HepG2 (cell line): Measurements from ENCODE around the gene DLG3. TPM values are rescaled to one million over a fixed set of nuclear protein-coding genes. Genes with fewer than 3 reads are reported as not detected.

Source experiments
- ATAC-seq: fragments of 200-7000 bp; cut with Tn5 transposase; 3 replicates; pipeline ENCODE4 v1.9.1; 2020; ENCODE audit warnings: mild to moderate bottlenecking, moderate library complexity
- BruUV-seq: library from RNA; stranded (reverse); fragments of 400-500 nt; replicated peaks from 2 replicates; lab custom pipeline; 2021; lab: Mats Ljungman, UMichigan
- CTCF ChIA-PET: fragments of 300-600 bp; formaldehyde crosslinking; extraction: SDS; loops from one replicate; lab custom pipeline; 2021; ENCODE audit warnings: low total read pairs, inconsistent platforms, low intra/inter-chr PET ratio; lab: Yijun Ruan, JAX
- POLR2A ChIA-PET: fragments of 350-600 bp; sonication (Branson Sonifier 250); formaldehyde crosslinking; loops from one replicate; lab custom pipeline; 2020; ENCODE audit warnings: antibody characterized with exemption, inconsistent platforms; lab: Yijun Ruan, JAX
- DNase-seq: peaks from one replicate; pipeline ENCODE4 v3.0.0-alpha.2; 2015; ENCODE audit warnings: low spot score
- FAIRE-seq: peaks from 3 replicates; lab custom pipeline; 2011; peaks lifted over from hg19 to GRCh38; lab: Jason Lieb, UNC
- H2AFZ ChIP-seq: one replicate; pipeline ENCODE4 v1.6.1; 2011; ENCODE audit warnings: low read length, inconsistent platforms
- H3K27ac ChIP-seq: fragments of 300-600 bp; 3 replicates; pipeline ENCODE4 v1.8.0; 2011; ENCODE audit warnings: mixed run types, mild to moderate bottlenecking, mixed read lengths, low read length, inconsistent platforms; ENCODE audit not compliant: insufficient read depth; ENCODE audit errors: extremely low read length
- H3K27me3 ChIP-seq, 2 experiments: fragments of 200-600 bp in 1 of 2; 2 replicates in 1 of 2; 3 replicates in 1 of 2; pipeline versions ENCODE4 v1.6.0 to v1.8.0; 2011; ENCODE audit warnings: low read length in 2 of 2, mild to moderate bottlenecking in 2 of 2, moderate library complexity in 2 of 2, inconsistent platforms in 1 of 2; ENCODE audit not compliant: insufficient read depth in 2 of 2, control insufficient read depth in 1 of 2
- H3K36me3 ChIP-seq, 2 experiments: fragments of 200-600 bp in 1 of 2; replicated peaks in 1 of 2; 2 replicates in 1 of 2; 3 replicates in 1 of 2; pipeline versions ENCODE4 v1.5.1 to v1.8.0; 2011; ENCODE audit warnings: low read length in 2 of 2, inconsistent platforms in 1 of 2; ENCODE audit not compliant: insufficient read depth in 2 of 2, control insufficient read depth in 1 of 2
- H3K4me1 ChIP-seq: 2 replicates; pipeline ENCODE4 v1.5.1; 2012; ENCODE audit warnings: low read length, inconsistent platforms; ENCODE audit not compliant: insufficient read depth
- H3K4me2 ChIP-seq: 2 replicates; pipeline ENCODE4 v1.6.0; 2011; ENCODE audit warnings: low read depth, low read length, inconsistent platforms
- H3K4me3 ChIP-seq, 3 experiments: fragments of 200-600 bp in 1 of 3; sonication (generic), shearing (Covaris generic) in 1 of 3; replicated peaks in 1 of 3; 2 replicates each; pipeline ENCODE4 v1.5.1; 2011 to 2016; ENCODE audit warnings: low read length in 3 of 3, inconsistent platforms in 2 of 3, low read depth in 2 of 3, mild to moderate bottlenecking in 2 of 3, control low read depth in 1 of 3, mixed read lengths in 1 of 3; ENCODE audit not compliant: insufficient read depth in 1 of 3
- H3K79me2 ChIP-seq: one replicate; pipeline ENCODE4 v1.6.1; 2011; ENCODE audit warnings: low read length, inconsistent platforms; ENCODE audit not compliant: insufficient read depth
- H3K9ac ChIP-seq: 2 replicates; pipeline ENCODE4 v1.6.0; 2011; ENCODE audit warnings: mild to moderate bottlenecking, low read depth, low read length, inconsistent platforms; ENCODE audit not compliant: insufficient read depth
- H3K9me3 ChIP-seq: 2 replicates; pipeline ENCODE4 v1.5.1; 2012; ENCODE audit warnings: mild to moderate bottlenecking, low read length
- H4K20me1 ChIP-seq: 2 replicates; pipeline ENCODE4 v1.6.0; 2011; ENCODE audit warnings: inconsistent platforms, mild to moderate bottlenecking, low read length, moderate library complexity; ENCODE audit not compliant: insufficient read depth
- FOXC1 ChIP-seq: sonication (generic); formaldehyde crosslinking; IDR thresholded peaks from 2 replicates; pipeline ENCODE4 v1.8.0; 2022; ENCODE audit warnings: mild to moderate bottlenecking, missing genetic modification reagents, borderline replicate concordance
- GZF1 ChIP-seq: sonication (generic); formaldehyde crosslinking; IDR thresholded peaks from 2 replicates; pipeline ENCODE4 v1.5.1; 2020; ENCODE audit warnings: mild to moderate bottlenecking, missing genetic modification reagents
- HNF4A ChIP-seq: sonication (generic); formaldehyde crosslinking; IDR thresholded peaks from 2 replicates; pipeline ENCODE4 v1.4.0; 2020; ENCODE audit warnings: missing genetic modification reagents
- HNRNPL ChIP-seq: fragments of 200-400 bp; formaldehyde crosslinking; IDR thresholded peaks from 2 replicates; pipeline ENCODE4 v1.6.1; 2017; ENCODE audit warnings: mild to moderate bottlenecking, low read depth, low read length
- MEIS1 ChIP-seq: sonication (generic); formaldehyde crosslinking; IDR thresholded peaks from 2 replicates; pipeline ENCODE4 v1.9.0; 2021; ENCODE audit warnings: mild to moderate bottlenecking, missing genetic modification reagents, moderate library complexity, borderline replicate concordance
- NFKB2 ChIP-seq: sonication (generic); formaldehyde crosslinking; IDR thresholded peaks from 2 replicates; pipeline ENCODE4 v1.4.0; 2020; ENCODE audit warnings: missing genetic modification reagents, borderline replicate concordance
- TFAP4 ChIP-seq: sonication (generic); IDR thresholded peaks from 2 replicates; pipeline ENCODE4 v1.6.1; 2016; ENCODE audit warnings: low read depth, borderline replicate concordance
- XRCC5 ChIP-seq: fragments of 200-400 bp; formaldehyde crosslinking; optimal IDR thresholded peaks from 2 replicates; pipeline ENCODE3; 2017; ENCODE audit warnings: mild to moderate bottlenecking, low read length
- ZFP41 ChIP-seq: sonication (generic); formaldehyde crosslinking; IDR thresholded peaks from 2 replicates; pipeline ENCODE4 v1.4.0; 2020; ENCODE audit warnings: mild to moderate bottlenecking, missing genetic modification reagents, borderline replicate concordance
- ZFY ChIP-seq: sonication (generic); formaldehyde crosslinking; IDR thresholded peaks from 2 replicates; pipeline ENCODE4 v1.4.0; 2020; ENCODE audit warnings: missing genetic modification reagents
- ZHX1 ChIP-seq: sonication (generic); formaldehyde crosslinking; IDR thresholded peaks from 2 replicates; pipeline ENCODE4 v1.8.1; 2022; ENCODE audit warnings: low read depth, mild to moderate bottlenecking, missing genetic modification reagents
- ZMYM2 ChIP-seq: sonication (generic); formaldehyde crosslinking; IDR thresholded peaks from 2 replicates; pipeline ENCODE4 v1.8.0; 2022; ENCODE audit warnings: mild to moderate bottlenecking, missing genetic modification reagents
- ZNF574 ChIP-seq: sonication (generic); formaldehyde crosslinking; IDR thresholded peaks from 2 replicates; pipeline ENCODE4 v1.4.0; 2020; ENCODE audit warnings: missing genetic modification reagents
- ZNF607 ChIP-seq: sonication (generic); formaldehyde crosslinking; IDR thresholded peaks from 2 replicates; pipeline ENCODE4 v1.5.1; 2020; ENCODE audit warnings: missing genetic modification reagents, mild to moderate bottlenecking, borderline replicate concordance
- ZSCAN22 ChIP-seq: sonication (generic); formaldehyde crosslinking; IDR thresholded peaks from 2 replicates; pipeline ENCODE4 v1.4.0; 2020; ENCODE audit warnings: mild to moderate bottlenecking, missing genetic modification reagents
- WGBS: methylation state at CpG from one replicate; pipeline ENCODE4 v1.1.6; 2017; ENCODE audit warnings: low lambda C conversion rate; 5-methylcytosine and 5-hydroxymethylcytosine counted together
- in situ Hi-C: cut with HindIII; loops from 2 replicates; pipeline ENCODE4 v1.10.0; 2017; ENCODE audit warnings: low pct_unique_long_range_greater_than_20kb; ENCODE audit not compliant: extremely low pct_ligation_motif_present
- intact Hi-C: fragments of 100-400 bp; cut with micrococcal nuclease; formaldehyde crosslinking; loops from one replicate; pipeline ENCODE4 v1.10.0; 2022; ENCODE audit not compliant: unreplicated experiment
- polyA plus RNA-seq, 8 experiments: library from polyadenylated mRNA; depleted of rRNA in 3 of 8; stranded (reverse) in 7 of 8; unstranded in 1 of 8; fragments of >200 nt; fragmentation: Illumina TruSeq in 4 of 8; extraction: Trizol in 4 of 8; gene quantifications; 2 replicates each; pipeline versions ENCODE4 v1.2.1 to v1.2.3, GENCODE V29; 2011 to 2016; ENCODE audit warnings: low read depth in 4 of 8, missing spikeins in 1 of 8, mixed read lengths in 1 of 8; ENCODE audit not compliant: insufficient read depth in 1 of 8
- total RNA-seq, 5 experiments: library from RNA; depleted of rRNA; stranded (reverse); fragments of >200 nt; fragmentation: Illumina TruSeq; extraction: Trizol; gene quantifications; 2 replicates each; pipeline ENCODE4 v1.2.3, GENCODE V29; 2016; ENCODE audit warnings: low read depth in 1 of 5
- TF ChIP-seq, protein P1 (sequence below): sonication (generic); formaldehyde crosslinking; IDR thresholded peaks from 2 replicates; pipeline ENCODE4 v1.8.1; 2023; ENCODE audit warnings: missing genetic modification reagents, inconsistent platforms, borderline replicate concordance

DLG3 gene
- total and polyA plus RNA-seq, 2 of the 13 experiments (the other 11 are each of a cell fraction or from before 2014, with no cell fraction given): 9.9 to 19.4 TPM

- no peaks in the 10 kb centered on the region for H4K20me1 ChIP-seq
- FAIRE-seq: peak; percentile 85
- POLR2A ChIA-PET: interaction anchor here (1.7 kb wide), 1 partner anchor 10 kb away, joined by 9 read pairs; the partner anchor contains the start of gene GDPD2
- peak; percentile 40 for TF ChIP-seq XRCC5
- TF ChIP-seq ZFY (CRISPR knock-in tag): peak; percentile 38; the same call in 1 of the 2 replicates
- TF ChIP-seq TFAP4: peak; percentile 72; the same call in 1 of the 2 replicates
- 0 out of 2 replicates have a peak, but pooled peaks have one; percentile 32 for TF ChIP-seq HNRNPL
- TF ChIP-seq NFKB2 (CRISPR knock-in tag): peak; percentile 72; the same call in 1 of the 2 replicates
- no peak for TF ChIP-seq ZFP41
- TF ChIP-seq ZHX1 (CRISPR knock-in tag): no peak
- no peak for TF ChIP-seq ZSCAN22 (CRISPR knock-in tag)
- peak; percentile 55; the same call in 1 of the 2 replicates for TF ChIP-seq ZMYM2
- TF ChIP-seq ZNF607 (CRISPR knock-in tag): no peak
- TF ChIP-seq HNF4A: peak; percentile 90
- no peak for TF ChIP-seq GZF1 (CRISPR knock-in tag)
- peak; percentile 31; the same call in 1 of the 2 replicates for TF ChIP-seq FOXC1 (CRISPR knock-in tag)
- TF ChIP-seq, protein P1, sequence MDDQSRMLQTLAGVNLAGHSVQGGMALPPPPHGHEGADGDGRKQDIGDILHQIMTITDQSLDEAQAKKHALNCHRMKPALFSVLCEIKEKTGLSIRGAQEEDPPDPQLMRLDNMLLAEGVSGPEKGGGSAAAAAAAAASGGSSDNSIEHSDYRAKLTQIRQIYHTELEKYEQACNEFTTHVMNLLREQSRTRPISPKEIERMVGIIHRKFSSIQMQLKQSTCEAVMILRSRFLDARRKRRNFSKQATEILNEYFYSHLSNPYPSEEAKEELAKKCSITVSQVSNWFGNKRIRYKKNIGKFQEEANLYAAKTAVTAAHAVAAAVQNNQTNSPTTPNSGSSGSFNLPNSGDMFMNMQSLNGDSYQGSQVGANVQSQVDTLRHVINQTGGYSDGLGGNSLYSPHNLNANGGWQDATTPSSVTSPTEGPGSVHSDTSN: no peak
- 0 out of 2 replicates have a peak, but pooled peaks have one; percentile 38 for TF ChIP-seq MEIS1 (CRISPR knock-in tag)
- peak; percentile 56 for TF ChIP-seq ZNF574 (CRISPR knock-in tag)
Measured at GRCh38 chrX:70433848-70434351, 10.7 kb upstream of the DLG3 start.

More at GRCh38 chrX:70433848-70434351, 10.7 kb upstream of the DLG3 start:
- peaks cover 22% of the 10 kb centered on the region for H3K4me1 ChIP-seq
- H3K79me2 ChIP-seq: no peaks in the 10 kb centered on the region
- 0% methylated on average over 1 of the region's 37 CpGs for WGBS
- H3K4me2 ChIP-seq: peak overlapping the region; percentile 82
- intact Hi-C loops (loop anchor here (5.0 kb wide), 1 partner anchor 142 kb away; the partner anchor contains the start of gene KIF4A), in situ Hi-C loops (no loop called here)
- CTCF ChIA-PET: no interaction called here
- no peaks in the 10 kb centered on the region for H3K9me3 ChIP-seq
- H3K9ac ChIP-seq: peak overlapping the region; percentile 71
- H3K27me3 ChIP-seq: no peaks in the 10 kb centered on the region
- ATAC-seq (peak; percentile 82), DNase-seq (peak; percentile 54)
- peak overlapping the region; percentile 74 for H3K27ac ChIP-seq
- H3K36me3 ChIP-seq: no peaks in the 10 kb centered on the region
- peak overlapping the region; percentile 83 for H2AFZ ChIP-seq
- TSS peak; percentile 85 for BruUV-seq
- H3K4me3 ChIP-seq: peak overlapping the region; percentile 71 to 80 (median 77)
